Brain pericyte (primary cell): ENCODE data around the gene MRPL4.
A peak's percentile ranks its signal among the peaks of the same experiment; 100 is the strongest.
"Not testable (repeated sequence)": the region's sequence is repeated elsewhere in the genome, so short reads cannot be mapped to it uniquely, and the experiment has no call there.

Source experiments
- DNase-seq: peaks from one replicate; pipeline ENCODE4 v3.0.0-alpha.2; 2012; ENCODE audit warnings: low read depth, low spot score

Gene MRPL4

GRCh38 chr19:10230173-10230860 is 21.7 kb upstream of the MRPL4 start:
- no peak for DNase-seq

DNA sequence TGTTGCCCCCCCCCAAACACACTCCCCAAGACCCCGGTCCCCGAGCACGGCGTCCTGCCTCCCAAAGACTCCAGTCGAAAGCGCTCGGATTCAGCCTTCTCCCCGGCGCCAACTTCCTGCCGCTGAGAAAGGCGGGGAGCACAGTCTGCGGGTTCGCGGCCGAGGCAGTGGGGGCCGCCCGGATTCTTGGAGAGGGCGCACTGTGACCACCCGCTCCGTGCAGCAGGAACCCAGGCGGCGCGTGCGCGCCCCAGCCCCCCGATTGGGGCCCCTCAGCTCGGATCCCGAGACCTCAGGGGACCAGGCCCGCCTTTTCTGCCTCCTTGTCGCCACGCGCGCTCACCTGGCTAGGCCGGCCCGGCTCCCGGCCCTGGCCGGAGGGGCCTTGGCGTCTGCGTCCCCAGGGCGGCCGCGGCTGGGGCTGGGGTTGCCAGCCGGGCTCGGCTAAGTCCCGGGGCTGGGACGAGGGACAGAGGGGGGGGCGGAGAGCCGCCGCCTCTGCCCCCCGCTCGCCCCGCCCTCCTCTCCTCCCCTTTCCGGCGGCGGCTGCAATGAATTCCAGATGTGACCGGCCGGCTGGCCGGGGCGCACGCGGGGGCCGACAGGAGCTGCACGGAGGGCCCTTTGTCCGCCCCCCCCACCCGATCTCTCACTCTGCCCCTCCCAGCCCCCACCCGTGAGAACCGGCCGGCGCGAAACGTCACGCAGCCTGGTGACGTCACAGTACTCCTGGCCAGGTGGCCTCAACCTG is 21.0 kb upstream of the MRPL4 start, which contains the start of gene S1PR2:
Gene S1PR2, minus strand, starts transcription at position 471 of the 751 bp plus-strand sequence. CDS start 6,426 bp downstream, outside the sequence.
- peak; percentile 70 for DNase-seq

GRCh38 chr19:10231612-10232228 is 20.3 kb upstream of the MRPL4 start:
- no peak for DNase-seq

- no peak for DNase-seq
Observed at GRCh38 chr19:10233946-10234345, 18.1 kb upstream of the MRPL4 start.

DNA sequence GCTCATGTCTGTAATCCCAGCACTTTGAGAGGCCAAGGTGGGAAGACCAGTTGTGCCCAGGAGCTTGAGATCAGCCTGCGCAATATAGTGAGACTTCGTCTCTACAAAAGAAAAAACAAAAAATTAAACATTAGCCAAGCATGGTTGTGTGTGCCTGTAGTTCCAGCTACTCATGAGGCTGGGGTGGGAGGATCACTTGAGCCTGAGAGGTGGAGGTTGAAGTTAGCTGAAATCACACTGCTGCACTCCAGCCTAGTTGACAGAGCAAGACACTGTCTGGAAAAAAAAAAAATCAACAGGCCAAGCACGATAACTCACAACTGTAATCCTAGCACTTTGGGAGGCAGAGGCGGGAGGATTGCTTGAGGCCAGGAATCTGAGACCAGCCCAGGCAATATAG is 17.0 kb upstream of the MRPL4 start:
- no peak for DNase-seq

GRCh38 chr19:10235409-10235808 is 16.6 kb upstream of the MRPL4 start:
- not testable (repeated sequence) for DNase-seq

GRCh38 chr19:10237702-10238101 is 14.3 kb upstream of the MRPL4 start:
- no peak for DNase-seq

- peak; percentile 84 for DNase-seq
Observed at GRCh38 chr19:10238172-10238783, 13.7 kb upstream of the MRPL4 start.

- DNase-seq: not testable (repeated sequence)
Observed at GRCh38 chr19:10241826-10242449, 10.1 kb upstream of the MRPL4 start.

DNA sequence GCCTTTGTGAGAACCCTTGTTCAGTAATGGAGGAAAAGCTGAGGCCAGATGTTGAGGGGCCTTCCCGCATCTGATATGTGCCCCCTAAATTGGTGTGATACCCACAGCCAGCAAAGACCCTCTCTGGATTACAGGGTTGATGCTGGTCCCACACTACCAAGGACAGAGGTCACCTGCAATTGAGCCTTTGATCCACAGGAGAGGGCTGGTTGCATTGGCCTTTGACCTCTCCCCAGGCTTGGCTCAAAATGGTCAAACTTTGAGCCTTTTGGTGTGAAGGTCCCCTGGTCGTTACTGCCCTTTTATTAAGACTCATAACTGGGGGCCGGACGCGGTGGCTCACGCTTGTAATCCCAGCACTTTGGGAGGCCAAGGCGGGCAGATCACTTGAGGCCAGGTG is 8.4 kb upstream of the MRPL4 start:
- no peak for DNase-seq

DNA sequence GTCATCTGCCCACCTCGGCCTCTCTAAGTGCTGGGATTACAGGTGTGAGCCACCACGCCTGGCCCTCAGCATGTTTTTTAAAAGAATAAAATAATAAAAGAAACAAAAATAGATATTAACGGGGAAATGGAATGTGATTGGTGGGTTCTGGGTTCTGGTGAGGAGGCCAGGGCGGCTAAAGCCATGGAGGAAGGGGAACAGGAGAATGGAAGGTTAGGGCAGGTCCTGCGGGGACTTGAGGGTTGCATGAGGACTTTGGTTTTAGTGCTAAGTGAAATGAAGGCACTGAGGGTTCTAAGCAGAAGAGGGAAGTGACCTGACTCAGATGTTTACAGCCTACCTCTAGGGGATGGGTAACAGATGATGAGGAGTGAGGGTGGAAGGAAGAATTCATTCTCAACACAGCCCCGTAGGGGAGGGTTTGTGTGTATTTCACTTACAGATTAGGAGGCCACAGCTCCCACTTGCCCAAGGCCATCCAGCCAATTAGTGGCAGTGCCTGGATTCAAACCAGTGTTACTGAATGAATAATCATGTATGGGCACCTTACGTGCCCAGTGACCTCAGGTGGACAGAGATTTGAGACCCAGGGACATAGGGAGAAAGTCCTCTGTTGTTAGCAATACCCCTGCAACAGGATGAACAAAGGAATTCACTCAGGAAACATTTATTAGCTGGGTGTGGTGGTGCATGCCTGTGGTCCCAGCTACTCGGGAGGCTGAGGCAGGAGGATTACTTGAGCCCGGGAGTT is 6.7 kb upstream of the MRPL4 start:
- DNase-seq: no peak

DNA sequence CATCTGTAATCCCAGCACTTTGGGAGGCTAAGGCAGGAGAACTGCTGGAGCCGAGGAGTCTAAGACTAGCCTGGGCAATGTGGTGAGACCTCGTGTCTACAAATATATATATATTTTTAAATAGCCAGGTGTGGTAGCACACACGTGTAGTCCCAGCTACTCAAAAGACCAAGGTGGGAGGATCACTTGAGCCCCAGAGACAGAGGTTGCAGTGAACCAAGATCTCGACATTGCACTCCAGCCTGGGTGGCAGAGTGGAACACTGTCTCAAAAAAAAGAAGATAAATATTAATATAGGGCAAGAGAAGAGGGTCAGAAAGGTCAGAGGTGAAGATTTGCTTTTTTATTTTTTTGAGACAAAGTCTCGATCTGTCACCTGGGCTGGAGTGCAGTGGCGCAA is 5.5 kb upstream of the MRPL4 start:
- DNase-seq: no peak

- DNase-seq: no peak
Observed at GRCh38 chr19:10252707-10253106, 693 bp downstream of the MRPL4 start.

DNA sequence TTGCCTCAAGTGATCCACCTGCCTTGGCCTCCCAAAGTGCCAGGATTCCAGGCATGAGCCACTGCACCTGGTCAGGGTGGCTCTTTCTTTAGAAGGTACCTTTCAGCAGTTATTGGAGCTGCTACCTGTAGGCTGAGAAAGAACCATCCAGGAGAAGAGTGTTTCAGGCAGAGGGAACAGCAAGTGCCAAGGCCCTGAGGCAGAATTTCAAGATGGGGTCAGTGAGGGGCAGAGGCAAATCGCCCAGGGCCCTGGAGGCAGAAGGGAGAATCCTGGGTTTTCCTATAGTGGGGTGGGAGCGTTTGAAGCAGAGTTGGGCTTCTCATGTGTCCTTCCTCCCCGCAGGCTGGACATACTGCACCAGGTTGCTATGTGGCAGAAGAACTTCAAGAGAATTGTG is 2.2 kb downstream of the MRPL4 start:
- no peak for DNase-seq

- DNase-seq: no peak
Observed at GRCh38 chr19:10255358-10255757, 3.3 kb downstream of the MRPL4 start.

DNA sequence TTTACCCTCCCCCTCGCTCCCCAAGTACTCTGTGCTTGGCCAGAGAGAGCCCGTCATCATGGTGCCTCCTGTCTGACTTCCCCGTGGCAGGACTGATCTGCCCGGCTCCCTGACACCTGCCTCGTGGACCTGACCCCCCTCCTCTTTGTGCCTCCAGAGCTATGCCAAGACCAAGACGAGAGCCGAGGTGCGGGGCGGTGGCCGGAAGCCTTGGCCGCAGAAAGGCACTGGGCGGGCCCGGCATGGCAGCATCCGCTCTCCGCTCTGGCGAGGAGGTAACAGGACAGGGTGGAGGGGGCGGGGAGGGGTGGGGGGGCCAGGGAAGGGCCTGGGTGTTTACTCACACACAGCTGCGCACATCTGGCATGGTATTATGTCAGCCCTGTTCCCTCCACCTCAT is 4.5 kb downstream of the MRPL4 start:
- no peak for DNase-seq

DNA sequence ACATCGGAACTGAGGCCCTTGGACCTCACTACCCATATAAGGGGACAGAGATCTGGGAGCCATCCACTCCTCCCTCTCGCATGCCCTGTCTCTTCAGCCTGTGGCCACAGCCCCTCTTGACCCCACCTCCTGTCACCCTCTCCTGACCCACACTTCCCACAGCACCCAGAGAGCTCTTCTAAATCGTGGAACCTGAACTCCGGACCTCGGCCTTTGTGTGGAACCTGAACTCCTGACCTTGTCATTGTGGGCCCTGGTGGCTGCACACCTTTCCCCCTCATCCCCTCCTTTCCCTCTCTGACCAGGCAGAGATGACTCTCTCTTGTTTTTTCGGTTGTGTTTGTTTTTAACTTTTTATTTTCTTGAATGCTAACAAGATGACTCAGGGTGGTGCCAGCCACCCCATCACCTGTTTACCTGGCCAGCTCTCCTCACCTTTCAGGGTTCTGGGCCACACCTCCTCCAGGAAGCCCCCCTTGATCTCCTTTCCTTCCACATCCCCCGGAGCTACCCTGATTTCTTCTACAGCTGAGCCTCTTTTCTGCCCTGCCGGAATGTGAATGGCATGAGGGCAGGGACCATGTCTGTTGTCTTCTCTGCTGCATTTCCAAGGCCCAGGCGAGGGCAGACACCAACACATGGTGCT is 5.1 kb downstream of the MRPL4 start:
- no peak for DNase-seq

GRCh38 chr19:10258080-10258710 is 6.2 kb downstream of the MRPL4 start:
- DNase-seq: no peak

DNA sequence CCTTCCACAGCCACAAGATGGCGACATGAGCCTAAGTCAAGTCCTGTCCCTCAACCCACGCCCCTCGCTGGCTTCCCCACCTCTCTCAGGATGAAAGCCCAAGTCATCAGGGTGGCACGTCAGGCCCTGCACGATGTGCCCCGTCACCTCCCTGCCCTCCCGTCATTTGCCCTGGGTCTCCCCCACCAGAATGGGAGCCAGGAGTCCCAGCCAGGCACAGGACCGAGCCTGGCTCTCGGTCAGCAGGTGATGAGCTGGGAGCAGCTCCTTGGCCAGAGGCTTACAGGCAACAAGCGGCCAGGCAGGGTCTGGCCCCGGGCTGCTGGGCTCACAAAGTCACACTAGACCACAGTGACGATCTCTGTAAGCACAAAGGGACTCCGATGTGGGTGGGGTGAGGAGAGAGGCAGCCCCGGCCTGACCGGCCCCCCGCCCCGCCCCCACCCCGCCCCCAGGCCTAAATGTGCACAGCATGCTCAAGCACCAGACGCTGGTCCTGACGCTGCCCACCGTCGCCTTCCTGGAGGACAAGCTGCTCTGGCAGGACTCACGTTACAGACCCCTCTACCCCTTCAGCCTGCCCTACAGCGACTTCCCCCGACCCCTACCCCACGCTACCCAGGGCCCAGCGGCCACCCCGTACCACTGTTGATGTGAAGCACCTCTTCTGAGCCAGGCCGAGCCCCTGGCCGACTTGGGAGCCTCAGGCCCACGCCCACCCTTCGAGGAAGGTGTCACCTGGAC is 7.3 kb downstream of the MRPL4 start:
- no peak for DNase-seq
